Measurements from ENCODE around the gene OR5AL1. TPM values are rescaled to one million over a fixed set of nuclear protein-coding genes. Genes with fewer than 3 reads are reported as not detected.
"Not testable (repeated sequence)": the region's sequence is repeated elsewhere in the genome, so short reads cannot be mapped to it uniquely, and the experiment has no call there.

Gene OR5AL1
- not detected for total RNA-seq
- long read RNA-seq: 0 reads

DNA sequence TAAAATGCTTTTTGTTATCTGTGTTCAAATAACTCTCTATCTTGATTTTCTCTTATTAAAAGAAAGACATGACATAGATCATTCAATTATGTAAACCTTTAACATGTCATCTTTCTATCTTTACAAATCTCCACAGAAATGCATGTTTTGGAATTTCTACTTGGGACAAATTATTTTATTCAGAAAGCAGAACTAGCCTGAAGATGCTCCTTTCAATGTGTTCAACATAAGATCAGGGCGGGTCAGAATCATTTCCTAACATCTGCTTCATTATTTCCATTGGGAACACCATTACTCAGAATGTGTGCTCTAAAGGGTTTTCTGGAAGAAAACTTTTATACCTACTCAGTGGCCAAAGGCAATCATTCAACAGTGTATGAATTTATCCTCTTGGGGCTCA lies at the start of gene OR5AL1:
Gene OR5AL1 (plus strand): TSS at position 301 of the 400 bp plus-strand sequence.
- intact Hi-C loops (cut with DNase I): no loop called here
- no peak for DNase-seq (ENCODE audit: low spot score)

GRCh38 chr11:56375324-56375723 lies 37.2 kb upstream of the OR5AL1 start, which contains the start of gene OR8U1:
Gene OR8U1, plus strand, starts transcription at chr11:56375624. Its CDS starts 0 bp downstream, at chr11:56375624.
- DNase-seq (ENCODE audit: low spot score): no peak
- intact Hi-C loops (cut with DNase I): no loop called here

DNA sequence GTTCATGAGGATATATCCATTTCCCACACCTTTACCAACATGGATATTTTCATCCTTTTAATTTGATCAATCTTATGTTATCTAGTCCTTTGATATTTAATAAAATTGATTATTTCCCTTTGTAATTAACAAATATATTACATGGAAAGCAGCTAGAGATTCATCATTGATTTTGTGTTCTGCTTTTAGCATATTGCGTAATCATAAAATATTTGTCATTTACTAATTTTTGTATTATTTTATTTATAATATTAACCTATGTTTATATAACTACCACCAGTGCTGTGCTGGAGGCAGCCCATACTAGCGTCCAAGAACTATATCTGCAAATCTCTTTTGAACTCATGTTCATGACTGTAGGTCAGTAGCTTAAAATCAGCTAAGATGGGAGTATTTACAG lies 32.4 kb upstream of the OR5AL1 start:
- intact Hi-C loops (cut with DNase I): no loop called here
- no peak for DNase-seq (ENCODE audit: low spot score)

GRCh38 chr11:56394381-56394780 lies 18.1 kb upstream of the OR5AL1 start:
- no peak for DNase-seq (ENCODE audit: low spot score)
- intact Hi-C loops (cut with DNase I): no loop called here

DNA sequence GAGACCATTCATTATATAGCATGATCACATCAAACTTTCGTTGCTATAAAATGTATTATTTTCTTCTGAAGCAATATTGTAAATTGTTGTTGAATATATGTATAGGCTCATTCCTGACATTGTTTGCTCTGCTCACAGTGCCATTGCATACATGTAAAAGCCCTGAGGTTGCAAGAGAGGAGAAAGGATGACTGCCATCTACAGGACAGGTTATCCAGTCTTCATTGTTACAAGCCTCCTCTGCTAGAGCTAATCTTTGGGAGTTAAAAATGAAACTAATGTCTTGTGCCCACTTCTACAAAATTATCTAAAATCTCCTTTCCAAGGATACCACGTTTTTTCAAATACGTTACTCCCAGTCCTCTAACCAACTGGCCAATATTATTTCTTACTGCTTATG lies 16.4 kb upstream of the OR5AL1 start:
- intact Hi-C loops (cut with DNase I): no loop called here
- no peak for DNase-seq (ENCODE audit: low spot score)

DNA sequence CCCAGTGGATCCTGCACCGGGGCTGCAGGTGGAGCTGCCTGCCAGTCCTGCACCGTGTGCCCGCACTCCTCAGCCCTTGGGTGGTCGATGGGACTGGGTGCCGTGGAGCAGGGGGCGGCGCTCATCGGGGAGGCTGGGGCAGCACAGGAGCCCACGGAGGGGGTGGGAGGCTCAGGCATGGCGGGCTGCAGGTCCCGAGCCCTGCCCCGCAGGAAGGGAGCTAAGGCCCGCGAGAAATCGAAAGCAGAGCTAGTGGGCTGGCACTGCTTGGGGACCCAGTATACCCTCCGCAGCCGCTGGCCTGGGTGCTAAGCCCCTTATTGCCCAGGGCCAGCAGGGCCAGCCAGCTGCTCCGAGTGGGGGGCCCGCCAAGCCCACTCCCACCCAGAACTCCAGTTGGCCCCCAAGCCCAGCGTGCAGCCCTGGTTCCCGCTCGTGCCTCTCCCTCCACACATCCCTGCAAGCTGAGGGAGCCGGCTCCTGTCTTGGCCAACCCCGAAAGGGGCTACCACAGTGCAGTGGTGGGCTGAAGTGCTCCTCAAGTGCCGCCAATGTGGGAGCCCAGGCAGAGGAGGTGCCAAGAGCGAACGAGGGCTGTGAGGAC lies 10.5 kb upstream of the OR5AL1 start:
- DNase-seq (ENCODE audit: low spot score); intact Hi-C loops (cut with DNase I): not testable (repeated sequence)

DNA sequence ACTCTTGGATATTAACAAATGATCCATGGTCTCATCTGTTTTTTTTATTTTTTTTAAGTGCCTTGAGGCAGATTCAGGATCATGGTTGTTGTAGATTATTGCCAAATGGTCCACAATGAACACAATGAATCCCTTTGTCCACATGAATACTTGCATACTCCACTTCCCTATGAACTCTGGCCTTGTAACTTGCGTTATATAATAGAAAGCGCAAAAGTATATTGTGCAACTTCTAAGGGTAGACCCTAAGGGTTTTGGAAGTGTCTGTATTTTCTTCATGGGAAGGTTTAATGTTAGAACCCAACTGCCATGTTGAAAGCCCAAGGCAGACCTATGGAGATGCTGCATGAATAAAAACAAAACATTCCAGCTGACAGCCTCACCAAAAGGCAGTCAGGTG lies 8.1 kb upstream of the OR5AL1 start:
- intact Hi-C loops (cut with DNase I): no loop called here

GRCh38 chr11:56410801-56411200 lies 1.7 kb upstream of the OR5AL1 start:
- intact Hi-C loops (cut with DNase I): no loop called here

More for the DNA sequence above, 8.1 kb upstream of the OR5AL1 start:
- DNase-seq (ENCODE audit: low spot score): no peak

DNA sequence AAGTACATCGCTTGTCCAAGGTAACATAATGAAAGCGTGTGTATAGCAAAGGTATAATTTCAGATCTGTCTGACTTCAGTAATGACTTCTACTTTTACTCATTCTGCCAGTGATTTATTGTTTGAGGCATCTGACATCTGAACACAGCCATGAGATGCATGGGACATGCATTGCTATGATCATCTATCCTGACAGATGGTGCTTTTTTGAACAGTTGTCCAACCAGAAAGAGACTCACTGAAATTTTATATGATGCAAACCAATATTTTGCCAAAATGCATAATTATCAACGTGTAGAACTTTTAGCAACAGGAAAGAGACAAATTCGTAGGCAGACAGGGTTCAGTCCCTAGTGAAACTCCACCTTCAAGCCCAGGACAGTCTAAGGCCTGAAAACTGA lies 41.0 kb downstream of the OR5AL1 start:
- DNase-seq (ENCODE audit: low spot score): no peak
- intact Hi-C loops (cut with DNase I): no loop called here

More at GRCh38 chr11:56410801-56411200, 1.7 kb upstream of the OR5AL1 start:
- no peak for DNase-seq (ENCODE audit: low spot score)

DNA sequence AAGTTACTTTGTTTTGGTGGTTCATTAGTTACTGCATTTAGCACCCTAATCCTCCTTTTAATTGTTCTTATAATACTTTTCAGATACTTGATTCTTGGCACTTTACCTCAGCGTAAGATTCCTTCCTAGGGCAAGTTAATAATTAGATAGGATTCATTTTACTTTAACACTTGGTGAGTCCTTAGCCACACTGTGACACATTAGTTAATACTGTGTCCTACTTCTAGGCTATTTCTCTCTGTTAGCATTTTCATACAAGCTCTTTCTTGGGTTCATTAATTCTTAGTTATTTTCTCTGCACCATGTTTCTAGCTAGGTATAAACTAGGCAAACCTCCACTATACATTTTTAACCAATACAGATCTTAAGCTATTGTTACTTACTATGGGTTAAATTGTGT lies 44.6 kb downstream of the OR5AL1 start:
- DNase-seq (ENCODE audit: low spot score): no peak
- intact Hi-C loops (cut with DNase I): no loop called here

Other genes starting within 250 kb of the OR5AL1 start
- gene OR5J2, start 236.1 kb upstream of the OR5AL1 start, total RNA-seq: not detected
- not detected for gene OR5T2, start 178.4 kb upstream of the OR5AL1 start, total RNA-seq
- not detected for gene OR5T3, start 160.4 kb upstream of the OR5AL1 start, total RNA-seq
- gene OR5T1, start 138.5 kb upstream of the OR5AL1 start, total RNA-seq: not detected
- not detected for gene OR8H1, start 120.4 kb upstream of the OR5AL1 start, total RNA-seq
- gene OR8K3, start 97.6 kb upstream of the OR5AL1 start, total RNA-seq: not detected
- not detected for gene OR8K1, start 66.7 kb upstream of the OR5AL1 start, total RNA-seq
- not detected for gene OR8J1, start 58.4 kb upstream of the OR5AL1 start, total RNA-seq
- not detected for gene OR8U1, start 37.1 kb upstream of the OR5AL1 start, total RNA-seq
- not detected for gene OR5M3, start 60.7 kb downstream of the OR5AL1 start, total RNA-seq
- not detected for gene OR5M8, start 78.7 kb downstream of the OR5AL1 start, total RNA-seq
- not detected for gene OR5M11, start 130.6 kb downstream of the OR5AL1 start, total RNA-seq
- not detected for gene OR5M10, start 165.0 kb downstream of the OR5AL1 start, total RNA-seq
- gene OR5M1, start 202.2 kb downstream of the OR5AL1 start, total RNA-seq: not detected
- not detected for gene OR5AP2, start 229.7 kb downstream of the OR5AL1 start, total RNA-seq

Data from cardiac septum (tissue), 1 donor.